Hepatocyte (in vitro differentiated cells): Measurements from ENCODE around the gene IPP.

Experiments used
- EZH2 ChIP-seq: fragments of 200-600 bp; sonication (generic); IDR thresholded peaks from 2 replicates; pipeline ENCODE4 v1.6.1; 2016; ENCODE audit warnings: antibody characterized with exemption, mild to moderate bottlenecking, borderline replicate concordance
- TF ChIP-seq, protein P1 (sequence below): fragments of 200-600 bp; sonication (generic); IDR thresholded peaks from 2 replicates; pipeline ENCODE4 v1.5.1; 2016; ENCODE audit warnings: antibody characterized with exemption, mild to moderate bottlenecking; ENCODE audit not compliant: poor library complexity

DNA sequence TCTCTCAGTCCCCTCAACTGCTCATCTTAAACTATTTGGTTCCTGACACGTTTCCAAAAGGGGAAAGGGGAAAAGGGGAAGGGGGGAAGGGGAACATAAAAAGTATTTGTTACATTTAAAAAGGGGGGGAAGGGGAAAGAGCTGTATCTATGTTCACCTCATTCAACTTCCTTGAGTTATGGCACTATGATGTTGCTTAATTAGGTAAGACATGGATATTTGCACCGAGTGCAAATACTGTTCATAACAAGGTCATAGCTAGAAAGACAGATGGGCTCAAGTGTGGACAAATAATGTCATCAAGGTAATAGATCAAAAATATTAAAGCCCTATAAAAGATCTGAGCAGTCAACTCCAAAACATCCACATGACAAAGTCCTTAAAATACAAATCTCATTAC is 90.1 kb downstream of the IPP start:
- TF ChIP-seq, protein P1, sequence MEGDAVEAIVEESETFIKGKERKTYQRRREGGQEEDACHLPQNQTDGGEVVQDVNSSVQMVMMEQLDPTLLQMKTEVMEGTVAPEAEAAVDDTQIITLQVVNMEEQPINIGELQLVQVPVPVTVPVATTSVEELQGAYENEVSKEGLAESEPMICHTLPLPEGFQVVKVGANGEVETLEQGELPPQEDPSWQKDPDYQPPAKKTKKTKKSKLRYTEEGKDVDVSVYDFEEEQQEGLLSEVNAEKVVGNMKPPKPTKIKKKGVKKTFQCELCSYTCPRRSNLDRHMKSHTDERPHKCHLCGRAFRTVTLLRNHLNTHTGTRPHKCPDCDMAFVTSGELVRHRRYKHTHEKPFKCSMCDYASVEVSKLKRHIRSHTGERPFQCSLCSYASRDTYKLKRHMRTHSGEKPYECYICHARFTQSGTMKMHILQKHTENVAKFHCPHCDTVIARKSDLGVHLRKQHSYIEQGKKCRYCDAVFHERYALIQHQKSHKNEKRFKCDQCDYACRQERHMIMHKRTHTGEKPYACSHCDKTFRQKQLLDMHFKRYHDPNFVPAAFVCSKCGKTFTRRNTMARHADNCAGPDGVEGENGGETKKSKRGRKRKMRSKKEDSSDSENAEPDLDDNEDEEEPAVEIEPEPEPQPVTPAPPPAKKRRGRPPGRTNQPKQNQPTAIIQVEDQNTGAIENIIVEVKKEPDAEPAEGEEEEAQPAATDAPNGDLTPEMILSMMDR = no peak
- no peak for TF ChIP-seq EZH2
